IMR-90 (cell line): ENCODE results near the gene GPRIN2. TPM values are rescaled to one million over a fixed set of nuclear protein-coding genes. Genes with fewer than 3 reads are reported as not detected.
"Not testable (repeated sequence)": the region's sequence is repeated elsewhere in the genome, so short reads cannot be mapped to it uniquely, and the experiment has no call there.

Experiments used
- ATAC-seq: fragments of 200-7000 bp; cut with Tn5 transposase; 2 replicates; pipeline ENCODE4 v1.9.1; 2020; ENCODE audit warnings: low read depth, mild to moderate bottlenecking, moderate library complexity
- BruUV-seq: library from RNA; stranded (reverse); fragments of 400-500 nt; replicated peaks from 2 replicates; lab custom pipeline; 2021; lab: Mats Ljungman, UMichigan
- CTCF ChIA-PET: fragments of 300-600 bp; formaldehyde crosslinking; extraction: SDS; loops from one replicate; lab custom pipeline; 2021; ENCODE audit warnings: antibody characterized with exemption; lab: Yijun Ruan, JAX
- POLR2A ChIA-PET: fragments of 300-600 bp; sonication (Branson Sonifier 250); formaldehyde crosslinking; loops from one replicate; lab custom pipeline; 2022; ENCODE audit warnings: antibody characterized with exemption; ENCODE audit not compliant: unreplicated experiment; lab: Charles Lee
- DNase-seq: peaks from one replicate; pipeline ENCODE4 v3.0.0; 2013
- H2AFZ ChIP-seq: replicated peaks from 2 replicates; pipeline ENCODE3; 2013; ENCODE audit warnings: low read length, mild to moderate bottlenecking; ENCODE audit not compliant: poor library complexity
- H2AK5ac ChIP-seq: 2 replicates; pipeline ENCODE4 v1.6.1; 2013; ENCODE audit warnings: low read depth, low read length, inconsistent platforms
- H2AK9ac ChIP-seq: replicated peaks from 2 replicates; pipeline ENCODE3; 2013; ENCODE audit warnings: mild to moderate bottlenecking, low read depth, low read length, moderate library complexity; ENCODE audit not compliant: poor library complexity
- H2BK120ac ChIP-seq: 2 replicates; pipeline ENCODE4 v1.6.1; 2013; ENCODE audit warnings: low read depth, low read length, inconsistent platforms
- H2BK15ac ChIP-seq: 3 replicates; pipeline ENCODE4 v1.6.1; 2013; ENCODE audit warnings: low read depth, low read length, inconsistent platforms
- H2BK20ac ChIP-seq: 2 replicates; pipeline ENCODE4 v1.6.1; 2013; ENCODE audit warnings: low read depth, mild to moderate bottlenecking, inconsistent platforms, low read length, moderate library complexity
- H2BK5ac ChIP-seq: 2 replicates; pipeline ENCODE4 v1.6.1; 2013; ENCODE audit warnings: mild to moderate bottlenecking, low read depth, low read length, inconsistent platforms; ENCODE audit not compliant: poor library complexity, severe bottlenecking
- H3K14ac ChIP-seq: replicated peaks from 2 replicates; pipeline ENCODE4 v1.6.1; 2013; ENCODE audit warnings: low read depth, low read length, inconsistent platforms
- H3K18ac ChIP-seq: 2 replicates; pipeline ENCODE4 v1.6.1; 2013; ENCODE audit warnings: low read depth, low read length, control low read depth
- H3K23ac ChIP-seq: 2 replicates; pipeline ENCODE4 v1.6.1; 2013; ENCODE audit warnings: low read depth, low read length, inconsistent platforms
- H3K27ac ChIP-seq: 2 replicates; pipeline ENCODE4 v1.5.1; 2013; ENCODE audit warnings: mild to moderate bottlenecking, control low read depth, low read length; ENCODE audit not compliant: insufficient read depth
- H3K27me3 ChIP-seq: 2 replicates; pipeline ENCODE4 v1.6.1; 2013; ENCODE audit warnings: low read length; ENCODE audit not compliant: control insufficient read depth, insufficient read depth
- H3K36me3 ChIP-seq: 2 replicates; pipeline ENCODE4 v1.6.1; 2013; ENCODE audit warnings: low read length, mixed read lengths; ENCODE audit not compliant: control insufficient read depth, insufficient read depth
- H3K4ac ChIP-seq: 2 replicates; pipeline ENCODE4 v1.6.1; 2013; ENCODE audit warnings: low read depth, low read length, inconsistent platforms
- H3K4me1 ChIP-seq: 2 replicates; pipeline ENCODE4 v1.6.1; 2013; ENCODE audit warnings: low read length, mixed read lengths; ENCODE audit not compliant: control insufficient read depth, insufficient read depth
- H3K4me2 ChIP-seq: 2 replicates; pipeline ENCODE4 v1.6.1; 2013; ENCODE audit warnings: low read depth, mild to moderate bottlenecking, control low read depth, low read length, moderate library complexity
- H3K4me3 ChIP-seq: 2 replicates; pipeline ENCODE4 v1.5.1; 2013; ENCODE audit warnings: low read depth, mild to moderate bottlenecking, control low read depth, low read length, moderate library complexity; ENCODE audit not compliant: insufficient read depth
- H3K56ac ChIP-seq: 2 replicates; pipeline ENCODE4 v1.6.1; 2013; ENCODE audit warnings: low read length, inconsistent platforms; ENCODE audit not compliant: insufficient read depth; ENCODE audit errors: extremely low read depth
- H3K79me1 ChIP-seq, 2 experiments: 2 replicates each; pipeline ENCODE4 v1.6.1; 2013; ENCODE audit warnings: low read length in 2 of 2, inconsistent platforms in 1 of 2, low read depth in 1 of 2
- H3K9ac ChIP-seq: 2 replicates; pipeline ENCODE4 v1.6.1; 2013; ENCODE audit warnings: low read depth, low read length, control low read depth
- H3K9me1 ChIP-seq: 2 replicates; pipeline ENCODE4 v1.6.1; 2013; ENCODE audit warnings: low read length, inconsistent platforms; ENCODE audit not compliant: insufficient read depth
- H3K9me3 ChIP-seq: 2 replicates; pipeline ENCODE4 v1.6.1; 2013; ENCODE audit warnings: low read length; ENCODE audit not compliant: control insufficient read depth, insufficient read depth
- H4K20me1 ChIP-seq: 2 replicates; pipeline ENCODE4 v1.6.1; 2013; ENCODE audit warnings: low read length, inconsistent platforms; ENCODE audit not compliant: insufficient read depth
- H4K5ac ChIP-seq: 2 replicates; pipeline ENCODE4 v1.6.1; 2013; ENCODE audit warnings: mild to moderate bottlenecking, low read depth, low read length, control low read depth
- H4K8ac ChIP-seq, 2 experiments: 2 replicates each; pipeline ENCODE4 v1.6.1; 2013; ENCODE audit warnings: low read depth in 2 of 2, low read length in 2 of 2, control low read depth in 1 of 2, inconsistent platforms in 1 of 2
- H4K91ac ChIP-seq: 2 replicates; pipeline ENCODE4 v1.6.1; 2013; ENCODE audit warnings: low read depth, low read length, inconsistent platforms; ENCODE audit not compliant: insufficient read depth
- WGBS, 2 experiments: methylation state at CpG; one replicate each; pipeline versions ENCODE4 v1.1.5 to v1.1.7; 2013; ENCODE audit warnings: missing lambda C conversion rate in 2 of 2; ENCODE audit not compliant: insufficient read length in 1 of 2; ENCODE audit errors: extremely low coverage in 2 of 2; 5-methylcytosine and 5-hydroxymethylcytosine counted together
- dilution Hi-C: fragments of 300-500 bp; cut with HindIII; formaldehyde crosslinking; loops from one replicate; pipeline ENCODE4 v1.14.3; 2018; ENCODE audit warnings: low sequenced_read_pairs; ENCODE audit not compliant: unreplicated experiment
- in situ Hi-C: fragments of 300-500 bp; cut with MboI; formaldehyde crosslinking; loops from 3 replicates; pipeline ENCODE4 v1.14.3; 2019; ENCODE audit warnings: low sequenced_read_pairs, inconsistent platforms, mixed read lengths
- intact Hi-C: fragments of 100-400 bp; cut with micrococcal nuclease; formaldehyde crosslinking; loops from 2 replicates; pipeline ENCODE4 v1.10.0; 2022
- polyA plus RNA-seq, 3 experiments: library from polyadenylated mRNA; depleted of rRNA; stranded (reverse); fragments of >200 nt; gene quantifications; 2 replicates each; pipeline ENCODE4 v1.2.3, GENCODE V29; 2012; ENCODE audit warnings: low replicate concordance in 1 of 3
- total RNA-seq: library from RNA; depleted of rRNA; stranded (reverse); fragments of >200 nt; gene quantifications from 2 replicates; pipeline ENCODE4 v1.2.3, GENCODE V29; 2012

Gene GPRIN2
- total and polyA plus RNA-seq, 2 of the 4 experiments (the other 2 are of a cell fraction), result under 0.01 TPM; not detected in 1

GRCh38 chr10:46529742-46530141 is 26.7 kb downstream of the GPRIN2 start:
- intact Hi-C loops, result not testable (repeated sequence)

More at GRCh38 chr10:46529742-46530141, 26.7 kb downstream of the GPRIN2 start:
- H2AK5ac ChIP-seq, H3K4me2 ChIP-seq, H2BK5ac ChIP-seq, DNase-seq, H3K56ac ChIP-seq, H4K20me1 ChIP-seq, H2BK120ac ChIP-seq, H3K27me3 ChIP-seq, H2AFZ ChIP-seq, H3K36me3 ChIP-seq, H4K91ac ChIP-seq, POLR2A ChIA-PET, H2BK15ac ChIP-seq, H3K18ac ChIP-seq, H2AK9ac ChIP-seq, ATAC-seq, H3K4me1 ChIP-seq, H4K5ac ChIP-seq, H4K8ac ChIP-seq, dilution Hi-C loops, H3K14ac ChIP-seq, H3K9me3 ChIP-seq, H2BK20ac ChIP-seq, BruUV-seq, H3K9ac ChIP-seq, H3K27ac ChIP-seq, H3K23ac ChIP-seq, H3K4me3 ChIP-seq, H3K4ac ChIP-seq: not testable (repeated sequence)
- Histone ChIP-seq H3K79me1 (peaks cover 0 to 11% of the 10 kb centered on the region in 2 experiments; a peak in 2 of 4 replicates), H3K9me1 (peaks cover 20% of the 10 kb centered on the region)
- in situ Hi-C loops, result loop anchor here (25.0 kb wide), 2 partner anchors 883 to 1542 kb away; partner anchors contain the start of gene DEPP1
- WGBS, 2 experiments, result 80% methylated on average over 7 of the region's 7 CpGs; no CpG with 5 or more reads in 1 of the 2 experiments
- CTCF ChIA-PET, result interaction anchor here (1.0 kb wide), 1 partner anchor 11 kb away, joined by 3 read pairs; no protein-coding TSS in a partner anchor
